Prostate gland (tissue), 2 donors: ENCODE measurements around the gene SHISA6.
"Not testable (repeated sequence)": the region's sequence is repeated elsewhere in the genome, so short reads cannot be mapped to it uniquely, and the experiment has no call there.

Experiments used
- POLR2A ChIP-seq: fragments of 450-650 bp; IDR thresholded peaks from one replicate; pipeline ENCODE4 v1.6.1; 2016; ENCODE audit warnings: antibody characterized with exemption, mild to moderate bottlenecking
- POLR2AphosphoS5 ChIP-seq: sonication (generic); formaldehyde crosslinking; IDR thresholded peaks from one replicate; pipeline ENCODE4 v1.6.1; 2017; ENCODE audit warnings: antibody characterized with exemption
- TF ChIP-seq, protein P1 (sequence below), 4 experiments: fragments of 200-600 bp in 2 of 4; fragments of 450-650 bp in 2 of 4; sonication (generic) in 2 of 4; IDR thresholded peaks; 1 replicate in 3 of 4; 2 replicates in 1 of 4; pipeline ENCODE4 v1.5.1; 2016 to 2019; ENCODE audit warnings: antibody characterized with exemption in 4 of 4, mild to moderate bottlenecking in 2 of 4, moderate library complexity in 2 of 4

DNA sequence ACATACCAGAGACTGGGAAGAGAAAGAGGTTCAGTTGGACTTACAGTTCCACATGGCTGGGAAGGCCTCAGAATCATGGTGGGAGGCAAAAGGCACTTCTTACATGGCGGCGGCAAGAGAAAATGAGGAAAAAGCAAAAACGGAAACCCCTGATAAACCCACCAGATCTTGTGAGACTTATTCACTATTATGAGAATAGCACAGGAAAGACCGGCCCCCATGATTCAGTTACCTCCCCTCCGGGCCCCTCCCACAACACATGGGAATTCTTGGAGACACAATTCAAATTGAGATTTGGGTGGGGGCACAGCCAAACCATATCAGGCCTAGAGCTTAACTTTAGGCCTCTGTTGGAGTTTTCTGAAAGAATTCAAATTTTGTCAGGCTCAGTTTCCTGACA is 60.9 kb downstream of the SHISA6 start:
- TF ChIP-seq, protein P1, sequence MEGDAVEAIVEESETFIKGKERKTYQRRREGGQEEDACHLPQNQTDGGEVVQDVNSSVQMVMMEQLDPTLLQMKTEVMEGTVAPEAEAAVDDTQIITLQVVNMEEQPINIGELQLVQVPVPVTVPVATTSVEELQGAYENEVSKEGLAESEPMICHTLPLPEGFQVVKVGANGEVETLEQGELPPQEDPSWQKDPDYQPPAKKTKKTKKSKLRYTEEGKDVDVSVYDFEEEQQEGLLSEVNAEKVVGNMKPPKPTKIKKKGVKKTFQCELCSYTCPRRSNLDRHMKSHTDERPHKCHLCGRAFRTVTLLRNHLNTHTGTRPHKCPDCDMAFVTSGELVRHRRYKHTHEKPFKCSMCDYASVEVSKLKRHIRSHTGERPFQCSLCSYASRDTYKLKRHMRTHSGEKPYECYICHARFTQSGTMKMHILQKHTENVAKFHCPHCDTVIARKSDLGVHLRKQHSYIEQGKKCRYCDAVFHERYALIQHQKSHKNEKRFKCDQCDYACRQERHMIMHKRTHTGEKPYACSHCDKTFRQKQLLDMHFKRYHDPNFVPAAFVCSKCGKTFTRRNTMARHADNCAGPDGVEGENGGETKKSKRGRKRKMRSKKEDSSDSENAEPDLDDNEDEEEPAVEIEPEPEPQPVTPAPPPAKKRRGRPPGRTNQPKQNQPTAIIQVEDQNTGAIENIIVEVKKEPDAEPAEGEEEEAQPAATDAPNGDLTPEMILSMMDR (IDR thresholded peaks at IDR 0.05), result not testable (repeated sequence)
- not testable (repeated sequence) for TF ChIP-seq POLR2A, POLR2AphosphoS5
